GM12878 (cell line): ENCODE data around the gene FHL3. TPM values are rescaled to one million over a fixed set of nuclear protein-coding genes. Genes with fewer than 3 reads are reported as not detected.

Experiments
- ATAC-seq: fragments of 200-7000 bp; cut with Tn5 transposase; 3 replicates; pipeline ENCODE4 v1.9.1; 2020; ENCODE audit warnings: mild to moderate bottlenecking, moderate library complexity
- BruUV-seq: library from RNA; stranded (reverse); fragments of 400-500 nt; replicated peaks from 2 replicates; lab custom pipeline; 2021; lab: Mats Ljungman, UMichigan
- CTCF ChIA-PET: fragments of 300-600 bp; sonication (Branson Sonifier 250); formaldehyde crosslinking; extraction: SDS; loops from one replicate; lab custom pipeline; 2021; ENCODE audit warnings: inconsistent platforms; lab: Yijun Ruan, JAX
- POLR2A ChIA-PET: fragments of 350-600 bp; formaldehyde crosslinking; extraction: SDS; loops from one replicate; lab custom pipeline; 2021; ENCODE audit warnings: inconsistent platforms; lab: Charles Lee
- RAD21 ChIA-PET: fragments of 300-600 bp; sonication (Branson Sonifier 250); formaldehyde crosslinking; loops from one replicate; lab custom pipeline; 2023; ENCODE audit warnings: antibody characterized with exemption; ENCODE audit not compliant: unreplicated experiment; lab: Charles Lee
- SMC1A ChIA-PET: fragments of 300-600 bp; sonication (Branson Sonifier 250); formaldehyde crosslinking; loops from one replicate; lab custom pipeline; 2023; ENCODE audit not compliant: unreplicated experiment, uncharacterized antibody; lab: Charles Lee
- DNase-seq: peaks from one replicate; pipeline ENCODE4 v3.0.0-alpha.2; 2011; ENCODE audit warnings: low read depth, low spot score
- FAIRE-seq: peaks from 3 replicates; lab custom pipeline; 2011; peaks lifted over from hg19 to GRCh38; lab: Jason Lieb, UNC
- H2AFZ ChIP-seq: 2 replicates; pipeline ENCODE4 v1.6.0; 2011; ENCODE audit warnings: low read depth, low read length, control low read depth; ENCODE audit not compliant: control insufficient read depth
- H3K27ac ChIP-seq: 2 replicates; pipeline ENCODE4 v1.5.1; 2011; ENCODE audit warnings: control low read depth; ENCODE audit not compliant: control insufficient read depth, insufficient read depth
- H3K27me3 ChIP-seq, 2 experiments: replicated peaks in 1 of 2; 2 replicates each; pipeline versions ENCODE4 v1.6.0 to v1.6.1; 2011; ENCODE audit warnings: low read length in 1 of 2; ENCODE audit not compliant: control insufficient read depth in 2 of 2, insufficient read depth in 2 of 2
- H3K36me3 ChIP-seq, 2 experiments: 2 replicates each; pipeline ENCODE4 v1.5.1; 2011; ENCODE audit warnings: low read length in 1 of 2; ENCODE audit not compliant: control insufficient read depth in 2 of 2, insufficient read depth in 2 of 2
- H3K4me1 ChIP-seq: 2 replicates; pipeline ENCODE4 v1.6.1; 2011; ENCODE audit warnings: mild to moderate bottlenecking, low read length, moderate library complexity, mixed read lengths; ENCODE audit not compliant: control insufficient read depth, insufficient read depth
- H3K4me2 ChIP-seq: 2 replicates; pipeline ENCODE4 v1.6.0; 2011; ENCODE audit warnings: control low read depth; ENCODE audit not compliant: control insufficient read depth, insufficient read depth
- H3K4me3 ChIP-seq: fragments of 200-600 bp; sonication (generic); 2 replicates; pipeline ENCODE4 v1.5.1; 2016
- H3K79me2 ChIP-seq: 2 replicates; pipeline ENCODE4 v1.6.0; 2011; ENCODE audit warnings: low read length; ENCODE audit not compliant: control insufficient read depth, insufficient read depth
- H3K9ac ChIP-seq: 2 replicates; pipeline ENCODE4 v1.8.0; 2011; ENCODE audit warnings: low read length, control low read depth, mixed read lengths; ENCODE audit not compliant: control insufficient read depth, insufficient read depth
- H3K9me3 ChIP-seq: replicated peaks from 3 replicates; pipeline ENCODE4 v1.5.1; 2011; ENCODE audit warnings: mild to moderate bottlenecking, low read length; ENCODE audit not compliant: control insufficient read depth, insufficient read depth
- H4K20me1 ChIP-seq: 2 replicates; pipeline ENCODE4 v1.6.0; 2011; ENCODE audit not compliant: control insufficient read depth, insufficient read depth
- EED ChIP-seq: sonication (generic); IDR thresholded peaks from 2 replicates; pipeline ENCODE4 v1.6.1; 2016; ENCODE audit warnings: antibody characterized with exemption, low read depth
- GATAD2B ChIP-seq: fragments of 450-650 bp; conservative IDR thresholded peaks from 2 replicates; pipeline ENCODE4 v1.6.1; 2017; ENCODE audit warnings: low read depth, mild to moderate bottlenecking, moderate library complexity
- IRF5 ChIP-seq: fragments of 450-650 bp; IDR thresholded peaks from 2 replicates; pipeline ENCODE4 v1.6.1; 2017; ENCODE audit warnings: borderline replicate concordance
- LARP7 ChIP-seq: fragments of 450-650 bp; IDR thresholded peaks from 2 replicates; pipeline ENCODE4 v1.6.1; 2017; ENCODE audit warnings: mild to moderate bottlenecking
- MLLT1 ChIP-seq: fragments of 450-650 bp; IDR thresholded peaks from 2 replicates; pipeline ENCODE4 v1.6.1; 2016; ENCODE audit warnings: mild to moderate bottlenecking
- MTA3 ChIP-seq: IDR thresholded peaks from 2 replicates; pipeline ENCODE4 v1.6.1; 2012; ENCODE audit warnings: low read length, inconsistent platforms, borderline replicate concordance
- MYB ChIP-seq: fragments of 150-350 bp; IDR thresholded peaks from 2 replicates; pipeline ENCODE4 v1.6.1; 2014; ENCODE audit warnings: mild to moderate bottlenecking, low read depth, low read length, borderline replicate concordance
- NFYB ChIP-seq: IDR thresholded peaks from 2 replicates; pipeline ENCODE4 v1.6.1; 2011; ENCODE audit warnings: low read depth, mild to moderate bottlenecking, low read length, improper control_type of control experiment, moderate library complexity; ENCODE audit not compliant: insufficient read depth
- PAX5 ChIP-seq: IDR thresholded peaks from 2 replicates; pipeline ENCODE4 v1.6.1; 2011; ENCODE audit warnings: low read depth, low read length, borderline replicate concordance
- PML ChIP-seq: IDR thresholded peaks from 2 replicates; pipeline ENCODE4 v1.6.1; 2012; ENCODE audit warnings: low read length, inconsistent platforms
- POU2F2 ChIP-seq: IDR thresholded peaks from 3 replicates; pipeline ENCODE4 v1.6.1; 2011; ENCODE audit warnings: low read depth, mild to moderate bottlenecking, low read length, borderline replicate concordance
- RAD21 ChIP-seq: IDR thresholded peaks from 2 replicates; pipeline ENCODE4 v1.6.1; 2011; ENCODE audit warnings: mild to moderate bottlenecking, low read depth, low read length, moderate library complexity; ENCODE audit not compliant: insufficient read depth
- RCOR1 ChIP-seq: conservative IDR thresholded peaks from 2 replicates; pipeline ENCODE4 v1.6.1; 2012; ENCODE audit warnings: low read depth, low read length, improper control_type of control experiment
- RELA ChIP-seq: fragments of 450-650 bp; IDR thresholded peaks from 2 replicates; pipeline ENCODE4 v1.8.0; 2014; ENCODE audit warnings: borderline replicate concordance; ENCODE audit not compliant: partially characterized antibody
- SIN3A ChIP-seq: IDR thresholded peaks from 2 replicates; pipeline ENCODE4 v1.6.1; 2012; ENCODE audit warnings: low read depth, low read length, improper control_type of control experiment
- STAT1 ChIP-seq: fragments of 450-650 bp; conservative IDR thresholded peaks from 2 replicates; pipeline ENCODE4 v1.6.1; 2014; ENCODE audit warnings: antibody characterized with exemption, mild to moderate bottlenecking
- TCF12 ChIP-seq: IDR thresholded peaks from 2 replicates; pipeline ENCODE4 v1.6.1; 2011; ENCODE audit warnings: low read depth, mild to moderate bottlenecking, low read length
- ZBTB40 ChIP-seq: fragments of 450-650 bp; IDR thresholded peaks from 2 replicates; pipeline ENCODE4 v1.6.1; 2016; ENCODE audit warnings: mild to moderate bottlenecking, moderate library complexity, borderline replicate concordance
- WGBS: methylation state at CpG from one replicate; pipeline ENCODE4 v1.1.6; 2016; ENCODE audit warnings: low lambda C conversion rate; ENCODE audit not compliant: insufficient replicate concordance, insufficient coverage; ENCODE audit errors: missing lambda C conversion rate; 5-methylcytosine and 5-hydroxymethylcytosine counted together
- in situ Hi-C: fragments of 300-500 bp; cut with MboI; formaldehyde crosslinking; loops from 9 replicates; pipeline ENCODE4 v1.14.3; 2018; ENCODE audit warnings: mixed read lengths
- intact Hi-C: fragments of 100-400 bp; cut with micrococcal nuclease; formaldehyde crosslinking; loops from one replicate; pipeline ENCODE4 v1.14.2; 2022; ENCODE audit not compliant: unreplicated experiment
- polyA plus RNA-seq, 11 experiments: library from polyadenylated mRNA; depleted of rRNA in 4 of 11; unstranded in 6 of 11; stranded (reverse) in 5 of 11; fragments of >200 nt; fragmentation: Nextera tagmentation in 4 of 11; fragmentation: Illumina TruSeq in 1 of 11; extraction: Ambion mirVana in 4 of 11; extraction: Trizol in 1 of 11; gene quantifications; 1 replicate in 1 of 11; 2 replicates in 10 of 11; pipeline versions ENCODE4 v1.2.1 to v1.2.3, GENCODE V29; 2011 to 2016; ENCODE audit warnings: inconsistent platforms in 2 of 11, missing spikeins in 2 of 11, low read depth in 1 of 11
- total RNA-seq, 4 experiments: library from RNA; depleted of rRNA in 3 of 4; stranded (reverse); fragments of >200 nt in 3 of 4; fragmentation: Illumina TruSeq in 1 of 4; extraction: Trizol in 1 of 4; gene quantifications; 2 replicates each; pipeline versions ENCODE4 v1.2.1 to v1.2.3, GENCODE V29; 2013 to 2021

Gene FHL3
- total and polyA plus RNA-seq, 10 of the 15 experiments (the other 5 are each of a cell fraction or from before 2014, with no cell fraction given) = 0.26 to 13.9 (median 7.9) TPM

- Histone ChIP-seq H4K20me1 (no peaks in the 10 kb centered on the region), H3K4me1 (peaks cover 3% of the 10 kb centered on the region; the same call in 1 of the 2 replicates), H3K4me3 (no peak overlapping the region), H2AFZ (no peak overlapping the region), H3K79me2 (peaks cover 29% of the 10 kb centered on the region), H3K27ac (no peak overlapping the region), H3K9ac (no peak overlapping the region), H3K27me3 (no peaks in the 10 kb centered on the region), H3K9me3 (no peaks in the 10 kb centered on the region), H3K36me3 (peaks cover 0 to 7% of the 10 kb centered on the region in 2 experiments; a peak in 2 of 4 replicates), H3K4me2 (no peak overlapping the region)
- ChIA-PET CTCF (interaction anchor here (0.7 to 5.0 kb wide), 5 partner anchors 10 to 123 kb away, joined by 3 to 32 read pairs (median 3); partner anchors contain the start of gene SF3A3), SMC1A (interaction anchor here (0.7 to 1.0 kb wide), 3 partner anchors 11 to 56 kb away, joined by 3 to 5 read pairs (median 4); no protein-coding TSS in a partner anchor), POLR2A (interaction anchor here (0.5 kb wide), 1 partner anchor 166 kb away, joined by 10 read pairs; no protein-coding TSS in a partner anchor), RAD21 (interaction anchor here (1.1 kb wide), 1 partner anchor 26 kb away, joined by 5 read pairs; no protein-coding TSS in a partner anchor)
- DNase-seq (no peak), FAIRE-seq (no peak), ATAC-seq (no peak)
- intact Hi-C loops (no loop called here), in situ Hi-C loops (no loop called here)
- 82% methylated on average over 6 of the region's 6 CpGs for WGBS
- BruUV-seq = no TSS peak
- TF ChIP-seq MYB (no peak), RCOR1 (no peak), NFYB (no peak), PML (no peak), MTA3 (no peak), EED (no peak), LARP7 (no peak), MLLT1 (no peak), SIN3A (no peak), RELA (no peak), IRF5 (no peak), POU2F2 (no peak), ZBTB40 (no peak), RAD21 (no peak), GATAD2B (no peak), PAX5 (no peak), STAT1 (no peak), TCF12 (no peak)
These were observed 10.8 kb upstream of the FHL3 start for GRCh38 chr1:38015978-38016725.
